Stimulated activated naive CD4-positive, alpha-beta T cell (primary cell): Measurements from ENCODE around the gene ZDHHC14.

Experiments used
- DNase-seq, 6 experiments: peaks; one replicate each; lab custom pipeline; 2025; lab: John Stamatoyannopoulos, UW

ZDHHC14 gene

GRCh38 chr6:157599191-157599590 is 218.2 kb downstream of the ZDHHC14 start:
- no peak for DNase-seq

- DNase-seq, result no peak
Measured at GRCh38 chr6:157600807-157601206, 219.8 kb downstream of the ZDHHC14 start.

GRCh38 chr6:157602521-157603295 is 221.7 kb downstream of the ZDHHC14 start:
- no peak for DNase-seq

GRCh38 chr6:157603314-157603940 is 222.4 kb downstream of the ZDHHC14 start:
- no peak for DNase-seq

GRCh38 chr6:157603971-157604370 is 223.0 kb downstream of the ZDHHC14 start:
- DNase-seq, result no peak

- DNase-seq, result no peak
Measured at GRCh38 chr6:157604816-157605215, 223.8 kb downstream of the ZDHHC14 start.

GRCh38 chr6:157605484-157605883 is 224.5 kb downstream of the ZDHHC14 start:
- no peak for DNase-seq

- no peak for DNase-seq
Measured at GRCh38 chr6:157606516-157606915, 225.5 kb downstream of the ZDHHC14 start.

- DNase-seq, result no peak
Measured at GRCh38 chr6:157607317-157608109, 226.5 kb downstream of the ZDHHC14 start.

GRCh38 chr6:157608221-157609075 is 227.5 kb downstream of the ZDHHC14 start:
- DNase-seq, result no peak

GRCh38 chr6:157609117-157609516 is 228.1 kb downstream of the ZDHHC14 start:
- no peak for DNase-seq

- DNase-seq, result no peak
Measured at GRCh38 chr6:157609556-157609955, 228.6 kb downstream of the ZDHHC14 start.

GRCh38 chr6:157610451-157610999 is 229.5 kb downstream of the ZDHHC14 start:
- DNase-seq, result no peak

GRCh38 chr6:157611406-157611805 is 230.4 kb downstream of the ZDHHC14 start:
- DNase-seq, result no peak

- DNase-seq, result no peak
Measured at GRCh38 chr6:157613011-157613522, 232.1 kb downstream of the ZDHHC14 start.

GRCh38 chr6:157614026-157614568 is 233.1 kb downstream of the ZDHHC14 start:
- DNase-seq, result no peak

GRCh38 chr6:157615420-157615769 is 234.4 kb downstream of the ZDHHC14 start:
- DNase-seq, result no peak

- DNase-seq, result no peak
Measured at GRCh38 chr6:157615951-157616350, 235.0 kb downstream of the ZDHHC14 start.

- DNase-seq, result no peak
Measured at GRCh38 chr6:157620944-157621343, 240.0 kb downstream of the ZDHHC14 start.

- DNase-seq, result no peak
Measured at GRCh38 chr6:157621406-157621805, 240.4 kb downstream of the ZDHHC14 start.

GRCh38 chr6:157622427-157622826 is 241.4 kb downstream of the ZDHHC14 start:
- DNase-seq, result no peak
